Epithelial cell of esophagus (primary cell): ENCODE measurements around the gene SF3A2.
A peak's percentile ranks its signal among the peaks of the same experiment; 100 is the strongest.

Experiments used
- DNase-seq: peaks from one replicate; pipeline ENCODE4 v3.0.0; 2010; ENCODE audit warnings: low read depth
- H3K4me3 ChIP-seq: 2 replicates; pipeline ENCODE4 v1.5.1; 2011; ENCODE audit warnings: mild to moderate bottlenecking, low read length, control low read depth
- CTCF ChIP-seq: IDR thresholded peaks from 2 replicates; pipeline ENCODE4 v1.5.1; 2011; ENCODE audit warnings: low read depth, mild to moderate bottlenecking, low read length, control low read depth, inconsistent platforms; ENCODE audit not compliant: insufficient read depth; ENCODE audit errors: missing control alignments

The SF3A2 gene

DNA sequence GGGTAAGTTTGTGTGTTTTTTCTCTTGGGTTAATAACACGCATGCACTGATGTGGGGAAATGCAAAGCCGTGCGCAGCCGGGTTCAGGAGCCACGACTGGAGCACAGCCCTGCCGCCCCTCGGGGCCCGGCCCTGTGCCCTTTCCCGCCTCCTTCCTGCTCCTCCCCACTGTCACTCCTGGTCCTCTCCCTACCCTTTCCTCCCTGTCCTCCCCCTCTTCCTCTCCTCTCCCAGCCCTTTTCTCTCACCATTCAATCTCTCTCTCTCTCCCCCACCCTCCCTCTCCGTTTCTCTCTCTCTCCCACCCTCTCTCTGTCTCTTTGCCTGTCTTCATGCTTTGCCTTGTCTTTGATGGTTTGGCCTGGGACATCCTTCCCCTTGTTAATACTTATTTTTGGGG lies 27.6 kb upstream of the SF3A2 start:
- H3K4me3 ChIP-seq: no peak overlapping the region
- no peak for DNase-seq
- no peak for TF ChIP-seq CTCF

- H3K4me3 ChIP-seq: no peak overlapping the region
- TF ChIP-seq CTCF: no peak
Measured at GRCh38 chr19:2209408-2209807, 27.2 kb upstream of the SF3A2 start.

DNA sequence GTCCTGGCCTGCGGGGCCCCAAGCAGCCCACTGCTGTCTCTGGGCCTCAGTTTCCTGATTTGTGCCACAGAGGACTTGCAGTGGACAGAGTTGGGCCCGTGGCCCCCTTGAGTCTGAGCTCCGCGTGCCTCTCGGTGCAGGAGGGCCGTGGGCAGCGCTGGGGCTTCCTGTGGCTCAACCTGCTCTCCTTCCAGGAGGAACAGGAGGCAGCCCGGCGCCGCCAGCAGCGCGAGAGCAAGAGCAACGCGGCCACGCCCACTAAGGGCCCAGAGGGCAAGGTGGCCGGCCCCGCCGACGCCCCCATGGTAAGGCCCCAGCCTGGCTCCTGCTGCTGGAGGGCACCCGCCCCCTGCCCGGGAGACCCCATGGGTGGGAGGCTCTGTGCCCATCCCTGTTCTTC lies 26.4 kb upstream of the SF3A2 start:
- no peak for TF ChIP-seq CTCF
- DNase-seq: no peak
- no peak overlapping the region for H3K4me3 ChIP-seq

More at GRCh38 chr19:2209408-2209807, 27.2 kb upstream of the SF3A2 start:
- DNase-seq: no peak

GRCh38 chr19:2210987-2211740 lies 25.5 kb upstream of the SF3A2 start:
- no peak for TF ChIP-seq CTCF
- no peak overlapping the region for H3K4me3 ChIP-seq
- no peak for DNase-seq

DNA sequence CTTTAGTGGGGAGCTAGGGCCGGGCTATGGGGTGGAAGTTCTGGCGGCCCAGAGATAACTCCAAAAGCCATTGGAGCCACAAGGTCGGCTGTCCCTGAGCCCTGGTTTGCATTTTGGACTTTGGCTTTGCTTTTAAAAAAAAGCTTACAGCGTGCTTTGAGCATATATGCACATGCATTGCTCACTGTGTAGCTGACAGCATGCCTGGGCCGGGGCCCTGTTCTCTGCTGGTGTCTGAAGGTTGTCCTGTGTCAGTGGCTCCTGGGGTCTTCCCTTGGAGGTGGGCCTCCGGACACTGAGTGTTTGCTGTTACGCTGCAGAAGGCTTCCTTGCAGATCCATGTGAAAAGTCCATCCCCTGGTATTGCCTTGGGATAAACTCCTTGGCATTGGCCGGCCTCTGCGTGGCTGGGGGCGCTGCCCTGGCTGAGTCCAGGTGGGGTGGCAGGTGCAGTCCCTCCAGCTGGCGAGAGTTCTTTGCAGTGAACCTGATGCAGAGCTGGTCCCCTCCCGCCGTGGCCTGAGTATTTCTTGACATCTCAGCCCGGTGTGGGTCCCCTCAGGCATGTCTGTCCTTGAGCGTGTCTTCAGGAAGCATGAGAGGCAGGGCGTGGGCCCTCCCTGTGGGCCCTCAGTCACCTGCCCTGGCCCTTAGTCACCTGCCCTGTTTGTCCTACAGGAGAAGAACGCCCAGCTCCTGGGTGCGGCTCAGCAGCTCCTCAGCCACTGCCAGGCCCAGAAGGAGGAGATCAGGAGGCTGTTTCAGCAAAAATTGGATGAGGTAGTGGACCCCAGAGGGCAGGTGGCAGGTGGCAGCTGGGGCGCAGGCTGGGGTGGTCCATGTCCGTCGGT lies 23.5 kb upstream of the SF3A2 start:
- DNase-seq: peak; percentile 52
- TF ChIP-seq CTCF: no peak
- H3K4me3 ChIP-seq: no peak overlapping the region

DNA sequence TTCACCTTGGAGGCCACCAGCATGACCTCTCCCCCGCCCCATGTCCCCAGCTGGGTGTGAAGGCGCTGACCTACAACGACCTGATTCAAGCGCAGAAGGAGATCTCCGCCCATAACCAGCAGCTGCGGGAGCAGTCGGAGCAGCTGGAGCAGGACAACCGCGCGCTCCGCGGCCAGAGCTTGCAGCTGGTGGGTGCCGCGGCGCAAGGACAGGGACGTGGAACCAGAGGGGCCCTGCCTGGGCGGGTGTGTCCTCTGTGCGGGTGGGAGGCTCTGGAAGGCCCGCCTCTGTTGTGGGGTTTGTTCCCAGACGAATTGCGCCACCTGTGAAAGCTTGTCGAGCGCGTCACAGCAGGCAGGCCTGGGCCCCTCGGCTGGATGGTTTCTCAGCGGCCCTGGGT lies 22.8 kb upstream of the SF3A2 start:
- peak; percentile 29 for DNase-seq
- no peak overlapping the region for H3K4me3 ChIP-seq
- no peak for TF ChIP-seq CTCF
